Measurements from ENCODE around the gene AGAP2. TPM values are rescaled to one million over a fixed set of nuclear protein-coding genes. Genes with fewer than 3 reads are reported as not detected.
A peak's percentile ranks its signal among the peaks of the same experiment; 100 is the strongest.

AGAP2 gene
- total and polyA plus RNA-seq, 9 of the 15 experiments (the other 6 are each of a cell fraction or from before 2014, with no cell fraction given), result 0.04 to 0.77 (median 0.28) TPM; not detected in 1

DNA sequence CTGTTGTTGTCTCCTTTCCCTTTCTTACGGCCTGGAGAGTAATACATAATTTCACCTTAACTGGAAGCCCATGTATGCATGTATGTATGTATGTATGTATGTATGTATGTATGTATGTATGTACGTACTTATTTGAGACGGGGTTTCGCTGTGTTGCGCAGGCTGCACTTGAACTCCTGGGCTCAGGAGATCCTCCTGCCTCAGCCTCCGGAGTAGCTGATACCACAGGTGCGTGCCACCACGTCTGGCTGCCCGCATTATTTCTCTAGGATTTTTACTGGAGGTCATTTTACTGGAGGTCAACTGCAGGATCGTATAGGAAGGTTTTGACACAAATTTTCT lies 45.3 kb downstream of the AGAP2 start (continued):
- TF ChIP-seq, protein P1, sequence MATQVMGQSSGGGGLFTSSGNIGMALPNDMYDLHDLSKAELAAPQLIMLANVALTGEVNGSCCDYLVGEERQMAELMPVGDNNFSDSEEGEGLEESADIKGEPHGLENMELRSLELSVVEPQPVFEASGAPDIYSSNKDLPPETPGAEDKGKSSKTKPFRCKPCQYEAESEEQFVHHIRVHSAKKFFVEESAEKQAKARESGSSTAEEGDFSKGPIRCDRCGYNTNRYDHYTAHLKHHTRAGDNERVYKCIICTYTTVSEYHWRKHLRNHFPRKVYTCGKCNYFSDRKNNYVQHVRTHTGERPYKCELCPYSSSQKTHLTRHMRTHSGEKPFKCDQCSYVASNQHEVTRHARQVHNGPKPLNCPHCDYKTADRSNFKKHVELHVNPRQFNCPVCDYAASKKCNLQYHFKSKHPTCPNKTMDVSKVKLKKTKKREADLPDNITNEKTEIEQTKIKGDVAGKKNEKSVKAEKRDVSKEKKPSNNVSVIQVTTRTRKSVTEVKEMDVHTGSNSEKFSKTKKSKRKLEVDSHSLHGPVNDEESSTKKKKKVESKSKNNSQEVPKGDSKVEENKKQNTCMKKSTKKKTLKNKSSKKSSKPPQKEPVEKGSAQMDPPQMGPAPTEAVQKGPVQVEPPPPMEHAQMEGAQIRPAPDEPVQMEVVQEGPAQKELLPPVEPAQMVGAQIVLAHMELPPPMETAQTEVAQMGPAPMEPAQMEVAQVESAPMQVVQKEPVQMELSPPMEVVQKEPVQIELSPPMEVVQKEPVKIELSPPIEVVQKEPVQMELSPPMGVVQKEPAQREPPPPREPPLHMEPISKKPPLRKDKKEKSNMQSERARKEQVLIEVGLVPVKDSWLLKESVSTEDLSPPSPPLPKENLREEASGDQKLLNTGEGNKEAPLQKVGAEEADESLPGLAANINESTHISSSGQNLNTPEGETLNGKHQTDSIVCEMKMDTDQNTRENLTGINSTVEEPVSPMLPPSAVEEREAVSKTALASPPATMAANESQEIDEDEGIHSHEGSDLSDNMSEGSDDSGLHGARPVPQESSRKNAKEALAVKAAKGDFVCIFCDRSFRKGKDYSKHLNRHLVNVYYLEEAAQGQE (IDR thresholded peaks at IDR 0.05; ENCODE audit: borderline replicate concordance), result no peak
- TF ChIP-seq, protein P1 (CRISPR knock-in tag; IDR thresholded peaks at IDR 0.05; ENCODE audit: low read depth), result 0 out of 2 replicates have a peak, but pooled peaks have one; percentile 21
- TF ChIP-seq SMAD4 (CRISPR knock-in tag; conservative IDR thresholded peaks at IDR 0.05), result 0 out of 2 replicates have a peak, but pooled peaks have one; percentile 22
- TF ChIP-seq, protein P2, sequence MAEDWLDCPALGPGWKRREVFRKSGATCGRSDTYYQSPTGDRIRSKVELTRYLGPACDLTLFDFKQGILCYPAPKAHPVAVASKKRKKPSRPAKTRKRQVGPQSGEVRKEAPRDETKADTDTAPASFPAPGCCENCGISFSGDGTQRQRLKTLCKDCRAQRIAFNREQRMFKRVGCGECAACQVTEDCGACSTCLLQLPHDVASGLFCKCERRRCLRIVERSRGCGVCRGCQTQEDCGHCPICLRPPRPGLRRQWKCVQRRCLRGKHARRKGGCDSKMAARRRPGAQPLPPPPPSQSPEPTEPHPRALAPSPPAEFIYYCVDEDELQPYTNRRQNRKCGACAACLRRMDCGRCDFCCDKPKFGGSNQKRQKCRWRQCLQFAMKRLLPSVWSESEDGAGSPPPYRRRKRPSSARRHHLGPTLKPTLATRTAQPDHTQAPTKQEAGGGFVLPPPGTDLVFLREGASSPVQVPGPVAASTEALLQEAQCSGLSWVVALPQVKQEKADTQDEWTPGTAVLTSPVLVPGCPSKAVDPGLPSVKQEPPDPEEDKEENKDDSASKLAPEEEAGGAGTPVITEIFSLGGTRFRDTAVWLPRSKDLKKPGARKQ (CRISPR knock-in tag; IDR thresholded peaks at IDR 0.05), result 0 out of 2 replicates have a peak, but pooled peaks have one; percentile 88
